HepG2 (cell line): Measurements from ENCODE around the gene UPF3A.

Source experiments
- CHD2 ChIP-seq: IDR thresholded peaks from 2 replicates; pipeline ENCODE4 v1.6.1; 2011; ENCODE audit warnings: low read depth, low read length, improper control_type of control experiment
- USF2 ChIP-seq, 2 experiments: sonication (generic) in 1 of 2; formaldehyde crosslinking in 1 of 2; IDR thresholded peaks; 2 replicates each; pipeline versions ENCODE4 v1.5.1 to v1.6.1; 2011 to 2020; ENCODE audit warnings: borderline replicate concordance in 1 of 2, low read depth in 1 of 2, low read length in 1 of 2, mild to moderate bottlenecking in 1 of 2, missing genetic modification reagents in 1 of 2, moderate library complexity in 1 of 2
- ZNF432 ChIP-seq: sonication (generic); formaldehyde crosslinking; IDR thresholded peaks from 2 replicates; pipeline ENCODE4 v1.5.0; 2020; ENCODE audit warnings: missing genetic modification reagents, mild to moderate bottlenecking, borderline replicate concordance
- TF ChIP-seq, protein P1 (sequence below): sonication (generic); formaldehyde crosslinking; IDR thresholded peaks from 2 replicates; pipeline ENCODE4 v1.4.0; 2020; ENCODE audit warnings: missing genetic modification reagents

- TF ChIP-seq, protein P1, sequence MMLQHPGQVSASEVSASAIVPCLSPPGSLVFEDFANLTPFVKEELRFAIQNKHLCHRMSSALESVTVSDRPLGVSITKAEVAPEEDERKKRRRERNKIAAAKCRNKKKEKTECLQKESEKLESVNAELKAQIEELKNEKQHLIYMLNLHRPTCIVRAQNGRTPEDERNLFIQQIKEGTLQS, result no peak
- no peak for TF ChIP-seq USF2 (IDR thresholded peaks at IDR 0.05; ENCODE audit: low read depth, low read length)
- no peak for TF ChIP-seq USF2 (CRISPR knock-in tag; IDR thresholded peaks at IDR 0.05; ENCODE audit: borderline replicate concordance)
- TF ChIP-seq ZNF432 (CRISPR knock-in tag), result no peak
- TF ChIP-seq CHD2, result no peak
Observed at GRCh38 chr13:114318624-114319023, 37.2 kb downstream of the UPF3A start.
